Vagina (tissue), 2 donors: ENCODE data around the gene PAX2.

ENCODE experiments used
- POLR2A ChIP-seq, 2 donors: fragments of 450-650 bp; IDR thresholded peaks; one replicate each; pipeline ENCODE4 v1.6.1; 2017; ENCODE audit warnings: antibody characterized with exemption in 2 of 2, mild to moderate bottlenecking in 2 of 2, moderate library complexity in 2 of 2
- TF ChIP-seq, protein P1 (sequence below), 3 experiments: fragments of 450-650 bp in 2 of 3; fragments of 200-600 bp in 1 of 3; sonication (generic) in 1 of 3; IDR thresholded peaks; one replicate each; pipeline ENCODE4 v1.5.1; 2017 to 2019; ENCODE audit warnings: antibody characterized with exemption in 3 of 3, mild to moderate bottlenecking in 2 of 3, moderate library complexity in 2 of 3

DNA sequence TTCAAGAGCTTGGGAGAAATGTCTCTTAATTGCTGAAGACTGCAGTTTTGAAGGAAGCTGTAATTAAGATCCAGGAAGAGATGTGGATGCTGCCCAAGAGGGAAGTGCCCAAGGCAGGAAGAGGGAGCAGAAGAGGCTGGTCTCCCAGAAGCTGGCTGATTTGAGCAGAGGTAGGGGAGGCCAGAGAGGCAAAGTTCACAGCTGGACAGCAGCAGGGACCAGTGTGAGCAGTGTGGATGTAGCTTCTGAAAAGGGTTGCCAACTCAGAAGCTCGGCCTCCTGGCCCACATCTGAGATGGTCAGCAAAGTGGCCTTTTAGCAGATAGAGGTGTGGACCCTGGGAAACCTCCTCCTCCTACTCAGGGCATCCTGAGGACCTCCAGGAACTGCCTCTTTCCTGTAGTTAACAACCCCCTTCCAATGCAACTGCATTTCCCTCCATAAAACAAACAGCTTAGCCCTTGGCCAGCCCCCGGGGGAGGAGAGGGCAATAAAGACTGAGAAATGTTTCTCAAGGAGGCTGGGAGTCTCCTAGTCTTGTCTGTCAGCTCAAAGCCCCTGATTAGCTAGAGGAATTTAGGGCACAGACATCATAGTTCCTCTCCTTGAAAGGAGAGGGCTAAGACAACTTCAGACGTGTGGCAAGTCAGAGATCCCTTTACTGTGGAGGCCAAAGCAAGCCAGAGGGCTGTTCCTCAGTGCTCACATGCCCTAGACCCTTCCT is 69.5 kb downstream of the PAX2 start:
- TF ChIP-seq, protein P1, sequence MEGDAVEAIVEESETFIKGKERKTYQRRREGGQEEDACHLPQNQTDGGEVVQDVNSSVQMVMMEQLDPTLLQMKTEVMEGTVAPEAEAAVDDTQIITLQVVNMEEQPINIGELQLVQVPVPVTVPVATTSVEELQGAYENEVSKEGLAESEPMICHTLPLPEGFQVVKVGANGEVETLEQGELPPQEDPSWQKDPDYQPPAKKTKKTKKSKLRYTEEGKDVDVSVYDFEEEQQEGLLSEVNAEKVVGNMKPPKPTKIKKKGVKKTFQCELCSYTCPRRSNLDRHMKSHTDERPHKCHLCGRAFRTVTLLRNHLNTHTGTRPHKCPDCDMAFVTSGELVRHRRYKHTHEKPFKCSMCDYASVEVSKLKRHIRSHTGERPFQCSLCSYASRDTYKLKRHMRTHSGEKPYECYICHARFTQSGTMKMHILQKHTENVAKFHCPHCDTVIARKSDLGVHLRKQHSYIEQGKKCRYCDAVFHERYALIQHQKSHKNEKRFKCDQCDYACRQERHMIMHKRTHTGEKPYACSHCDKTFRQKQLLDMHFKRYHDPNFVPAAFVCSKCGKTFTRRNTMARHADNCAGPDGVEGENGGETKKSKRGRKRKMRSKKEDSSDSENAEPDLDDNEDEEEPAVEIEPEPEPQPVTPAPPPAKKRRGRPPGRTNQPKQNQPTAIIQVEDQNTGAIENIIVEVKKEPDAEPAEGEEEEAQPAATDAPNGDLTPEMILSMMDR (IDR thresholded peaks at IDR 0.05), result no peak
- no peak for TF ChIP-seq POLR2A (IDR thresholded peaks at IDR 0.05)
